PC-9 (cell line): ENCODE results near the gene GABRP.

Experiments used
- CTCF ChIP-seq: fragments of 200-600 bp; sonication (generic); conservative IDR thresholded peaks from 2 replicates; pipeline ENCODE4 v1.6.1; 2017; ENCODE audit warnings: mixed run types, antibody characterized with exemption, mild to moderate bottlenecking, moderate library complexity
- EZH2 ChIP-seq: fragments of 200-600 bp; sonication (generic); IDR thresholded peaks from 2 replicates; pipeline ENCODE4 v1.8.0; 2017; ENCODE audit warnings: antibody characterized with exemption, low read depth

- TF ChIP-seq CTCF = no peak
- no peak for TF ChIP-seq EZH2
Observed at GRCh38 chr5:170749911-170750431, 33.6 kb upstream of the GABRP start.
